GM23338 (cell line): ENCODE data around the gene STAT4.

ENCODE experiments used
- EZH2 ChIP-seq: fragments of 200-600 bp; sonication (generic); IDR thresholded peaks from one replicate; pipeline ENCODE4 v1.8.0; 2017; ENCODE audit warnings: antibody characterized with exemption, mild to moderate bottlenecking, low read depth; ENCODE audit not compliant: unreplicated experiment
- TF ChIP-seq, protein P1 (sequence below), 2 experiments: fragments of 200-600 bp in 1 of 2; sonication (generic) in 1 of 2; conservative IDR thresholded peaks; 2 replicates each; pipeline versions ENCODE4 v1.5.1 to v1.6.1; 2016 to 2017; ENCODE audit warnings: antibody characterized with exemption in 2 of 2, low read depth in 2 of 2, mild to moderate bottlenecking in 2 of 2, moderate library complexity in 1 of 2

DNA sequence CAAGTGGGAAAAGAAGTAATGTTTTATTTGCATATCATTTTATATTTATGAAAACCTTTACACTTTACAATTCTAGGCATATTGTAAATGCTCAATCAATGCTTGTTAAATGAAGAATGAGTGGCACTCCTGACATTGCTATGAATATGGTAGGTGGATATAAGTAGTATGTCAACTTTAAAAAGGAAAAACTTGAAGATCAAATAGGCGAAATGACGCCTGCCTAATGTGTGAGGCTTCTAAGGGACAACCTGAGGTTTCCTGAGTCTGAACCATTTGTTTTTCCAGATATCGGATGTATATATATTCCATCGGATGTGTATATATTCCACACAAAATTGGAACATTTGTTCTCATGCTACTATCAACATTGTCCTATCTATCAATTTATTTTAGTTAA is 1.4 kb downstream of the STAT4 start:
- TF ChIP-seq, protein P1, sequence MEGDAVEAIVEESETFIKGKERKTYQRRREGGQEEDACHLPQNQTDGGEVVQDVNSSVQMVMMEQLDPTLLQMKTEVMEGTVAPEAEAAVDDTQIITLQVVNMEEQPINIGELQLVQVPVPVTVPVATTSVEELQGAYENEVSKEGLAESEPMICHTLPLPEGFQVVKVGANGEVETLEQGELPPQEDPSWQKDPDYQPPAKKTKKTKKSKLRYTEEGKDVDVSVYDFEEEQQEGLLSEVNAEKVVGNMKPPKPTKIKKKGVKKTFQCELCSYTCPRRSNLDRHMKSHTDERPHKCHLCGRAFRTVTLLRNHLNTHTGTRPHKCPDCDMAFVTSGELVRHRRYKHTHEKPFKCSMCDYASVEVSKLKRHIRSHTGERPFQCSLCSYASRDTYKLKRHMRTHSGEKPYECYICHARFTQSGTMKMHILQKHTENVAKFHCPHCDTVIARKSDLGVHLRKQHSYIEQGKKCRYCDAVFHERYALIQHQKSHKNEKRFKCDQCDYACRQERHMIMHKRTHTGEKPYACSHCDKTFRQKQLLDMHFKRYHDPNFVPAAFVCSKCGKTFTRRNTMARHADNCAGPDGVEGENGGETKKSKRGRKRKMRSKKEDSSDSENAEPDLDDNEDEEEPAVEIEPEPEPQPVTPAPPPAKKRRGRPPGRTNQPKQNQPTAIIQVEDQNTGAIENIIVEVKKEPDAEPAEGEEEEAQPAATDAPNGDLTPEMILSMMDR (conservative IDR thresholded peaks at IDR 0.05; ENCODE audit: low read depth in 2 of 2): no peak
- no peak for TF ChIP-seq EZH2
